ENCODE measurements around the gene AICDA.
"Not testable (repeated sequence)": the region's sequence is repeated elsewhere in the genome, so short reads cannot be mapped to it uniquely, and the experiment has no call there.

Gene AICDA

DNA sequence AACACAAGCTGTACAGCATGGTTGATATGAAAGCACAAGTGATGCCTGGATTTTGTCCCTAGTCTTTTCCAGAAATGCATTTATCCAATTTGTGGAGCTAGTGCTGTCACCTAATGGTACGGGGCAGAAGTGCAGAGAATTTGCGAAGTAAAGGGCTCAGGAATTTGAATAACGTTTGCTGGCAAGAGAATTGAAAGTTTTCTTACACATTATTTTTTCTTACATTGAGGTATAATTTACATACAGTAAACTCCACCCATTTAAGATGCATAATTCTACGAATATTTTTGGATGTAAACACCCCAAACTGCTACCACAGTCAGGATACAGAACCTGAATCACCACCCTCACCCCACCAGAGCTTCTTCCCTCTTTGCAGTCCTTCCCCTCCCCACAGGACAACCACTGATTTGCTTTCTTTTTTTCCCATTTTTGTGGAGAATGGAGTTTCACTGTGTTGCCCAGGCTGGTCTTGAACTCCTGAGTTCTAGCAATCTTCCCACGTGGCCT is 3.5 kb downstream of the AICDA start:
- DNase-seq = peak; percentile 30

DNA sequence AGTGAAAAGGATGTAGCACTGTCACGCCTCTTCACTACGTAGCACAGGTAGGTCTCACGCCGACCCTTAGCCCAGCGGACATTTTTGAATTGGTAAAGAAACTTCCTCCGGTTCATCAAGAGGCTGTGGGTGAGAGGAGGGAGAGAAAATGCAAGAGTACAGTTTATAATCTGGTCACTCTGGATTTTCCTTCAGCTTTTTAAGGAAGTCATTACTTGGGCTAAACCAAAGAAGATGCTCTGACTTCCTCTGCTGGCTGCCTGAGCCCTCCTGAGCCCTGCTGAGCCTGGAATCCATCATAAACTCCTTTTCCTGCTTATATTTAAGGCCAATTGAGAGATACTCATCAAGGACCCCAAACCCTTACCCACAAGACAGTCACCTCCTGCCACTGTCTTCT is 5.8 kb downstream of the AICDA start:
- no peak for DNase-seq

GRCh38 chr12:8605057-8605456 is 7.6 kb downstream of the AICDA start:
- DNase-seq = no peak

DNA sequence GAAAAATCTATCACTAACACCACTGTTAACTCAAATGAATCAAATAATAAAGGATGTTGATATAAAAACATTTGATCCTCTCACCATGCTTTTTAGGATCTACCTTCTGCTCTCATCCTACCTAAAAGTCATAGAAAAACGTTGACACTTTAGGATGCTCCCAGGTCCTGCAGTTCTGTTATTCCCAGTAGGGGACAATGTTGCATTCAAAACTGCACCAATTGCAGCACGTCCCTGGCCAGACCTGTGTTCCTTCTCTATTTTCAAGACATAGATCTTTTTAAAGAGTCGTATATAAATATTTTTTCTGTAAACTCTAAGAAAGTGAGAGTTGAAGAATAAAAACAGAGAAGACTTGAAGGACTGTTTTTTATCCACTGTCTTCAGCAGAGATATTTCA is 8.8 kb downstream of the AICDA start:
- DNase-seq = no peak

GRCh38 chr12:8603286-8603685 is 9.4 kb downstream of the AICDA start:
- DNase-seq = no peak

DNA sequence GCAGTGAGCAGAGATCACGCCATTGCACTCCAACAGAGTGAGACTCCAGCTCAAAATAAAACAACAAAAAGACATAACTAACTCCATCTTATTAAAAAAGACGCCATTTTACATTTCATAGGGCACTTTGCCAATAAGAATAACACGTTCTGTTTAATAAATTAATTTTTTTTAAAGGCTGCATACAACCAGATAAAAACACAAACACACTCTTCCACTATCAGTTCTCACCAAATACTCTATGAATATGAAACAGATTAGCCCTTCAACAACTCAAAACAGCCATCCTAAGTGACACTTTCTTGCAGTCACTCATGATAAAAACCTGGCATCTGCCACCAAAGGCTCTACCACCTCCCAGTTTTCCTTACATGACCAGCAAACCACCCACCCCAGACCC is 16.1 kb downstream of the AICDA start:
- DNase-seq = no peak

- no peak for DNase-seq
Observed at GRCh38 chr12:8594072-8594471, 18.6 kb downstream of the AICDA start.

DNA sequence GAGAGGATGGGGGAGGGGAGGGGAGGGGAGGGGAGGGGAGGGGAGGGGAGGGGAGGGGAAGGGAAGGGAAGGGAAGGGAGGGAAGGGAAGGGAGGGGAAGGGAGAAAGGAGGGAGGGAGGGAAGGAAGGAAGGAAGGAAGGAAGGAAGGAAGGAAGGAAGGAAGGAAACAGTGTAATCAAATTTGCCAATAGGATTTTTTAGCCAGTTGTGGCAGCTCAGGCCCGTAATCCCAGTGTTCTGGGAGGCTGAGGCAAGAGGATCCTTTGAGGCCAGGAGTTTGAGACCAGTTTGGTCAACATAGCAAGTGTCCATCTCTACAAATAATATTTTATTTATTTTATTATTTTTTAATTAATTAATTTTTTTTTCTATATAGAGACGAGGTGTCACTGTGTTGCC is 19.4 kb downstream of the AICDA start:
- no peak for DNase-seq

DNA sequence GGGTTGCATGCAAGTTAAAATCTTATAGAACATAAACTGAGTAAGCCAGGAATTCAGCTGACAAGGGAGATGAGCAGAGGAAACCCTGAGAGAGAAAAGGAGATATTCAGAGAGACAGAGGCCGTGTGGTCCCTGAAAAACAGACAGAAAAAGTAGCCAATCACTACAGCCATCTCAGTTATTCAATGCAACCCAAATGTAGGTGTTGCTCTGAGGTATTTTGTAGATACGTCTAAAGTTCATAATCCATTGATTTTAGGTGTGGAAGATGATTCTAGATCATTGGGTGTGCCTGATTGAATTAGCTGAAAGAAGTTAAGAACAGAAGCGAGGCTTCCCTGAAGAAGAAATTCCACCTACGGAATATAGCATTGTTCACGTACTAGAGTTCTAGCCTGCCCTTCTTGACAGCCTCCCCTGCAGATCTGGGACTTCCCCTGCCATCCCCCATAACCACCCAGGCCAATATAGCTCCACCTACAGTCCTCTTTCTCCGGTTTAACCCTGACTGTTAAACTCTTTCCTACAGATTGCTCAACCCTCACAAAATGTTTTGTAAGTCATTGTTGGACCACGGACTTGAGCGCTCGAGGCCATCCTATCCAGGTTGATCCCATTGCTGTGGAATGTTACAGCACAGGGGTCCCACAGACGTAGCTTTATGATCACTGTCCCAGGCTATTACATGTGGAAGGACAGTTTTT is 21.7 kb downstream of the AICDA start:
- no peak for DNase-seq

GRCh38 chr12:8589679-8590078 is 23.0 kb downstream of the AICDA start:
- no peak for DNase-seq

DNA sequence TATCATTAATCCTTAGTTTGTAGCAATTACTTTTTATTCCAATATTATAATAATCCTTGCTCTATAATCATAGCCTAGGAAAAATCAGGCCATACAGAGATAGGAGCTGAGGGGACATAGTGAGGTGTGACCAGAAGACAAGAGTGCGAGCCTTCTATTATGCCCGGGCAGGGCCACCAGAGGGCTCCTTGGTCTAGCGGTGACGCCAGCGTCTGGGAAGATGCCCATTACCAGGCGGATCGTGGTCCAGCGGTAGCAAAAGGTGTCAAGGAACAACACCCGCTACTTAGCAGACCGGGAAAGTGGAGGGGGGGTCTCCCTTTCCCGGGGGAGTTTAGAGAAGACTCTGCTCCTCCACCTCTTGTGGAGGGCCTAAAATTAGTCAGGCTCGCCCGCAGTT is 28.2 kb downstream of the AICDA start:
- not testable (repeated sequence) for DNase-seq

DNA sequence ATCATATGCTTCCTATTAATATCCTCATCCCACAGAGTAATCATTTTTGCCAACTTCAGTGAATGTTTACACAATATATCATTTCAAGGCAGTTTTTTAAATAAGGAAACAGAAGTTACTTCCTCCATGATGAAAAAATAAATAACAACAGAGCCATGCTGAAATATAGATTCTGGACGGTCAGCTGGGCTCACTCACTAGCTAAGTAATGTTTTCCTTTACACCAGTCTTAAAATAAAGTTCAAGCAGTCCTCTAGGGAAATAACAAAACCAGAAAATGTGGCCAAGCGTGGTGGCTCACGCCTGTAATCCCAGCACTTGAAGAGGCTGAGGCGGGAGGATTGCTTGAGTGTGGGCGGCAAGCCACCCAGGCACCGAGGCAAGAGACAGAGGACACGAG is 28.7 kb downstream of the AICDA start:
- DNase-seq = no peak

- no peak for DNase-seq
Observed at GRCh38 chr12:8581098-8581784, 31.4 kb downstream of the AICDA start.

DNA sequence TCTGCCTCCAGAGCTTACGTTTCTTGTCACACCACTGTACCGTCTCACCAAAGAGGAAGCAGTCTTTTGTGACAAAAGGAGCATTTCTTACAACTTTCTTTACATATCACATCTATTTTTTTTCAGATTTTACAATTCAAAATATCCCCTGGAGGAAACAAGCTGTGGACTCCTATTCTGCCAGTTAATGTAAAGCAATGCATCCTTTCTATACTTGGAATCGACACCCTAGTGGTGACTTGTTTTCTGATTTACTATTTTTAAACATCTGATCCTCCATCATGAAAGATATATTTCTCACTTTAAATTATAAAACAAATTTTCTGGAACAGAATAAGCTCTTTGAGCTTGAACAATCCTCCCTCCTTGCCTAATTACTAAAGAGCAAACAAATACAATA is 34.8 kb downstream of the AICDA start:
- DNase-seq = no peak

GRCh38 chr12:8572507-8572906 is 40.2 kb downstream of the AICDA start:
- no peak for DNase-seq

DNA sequence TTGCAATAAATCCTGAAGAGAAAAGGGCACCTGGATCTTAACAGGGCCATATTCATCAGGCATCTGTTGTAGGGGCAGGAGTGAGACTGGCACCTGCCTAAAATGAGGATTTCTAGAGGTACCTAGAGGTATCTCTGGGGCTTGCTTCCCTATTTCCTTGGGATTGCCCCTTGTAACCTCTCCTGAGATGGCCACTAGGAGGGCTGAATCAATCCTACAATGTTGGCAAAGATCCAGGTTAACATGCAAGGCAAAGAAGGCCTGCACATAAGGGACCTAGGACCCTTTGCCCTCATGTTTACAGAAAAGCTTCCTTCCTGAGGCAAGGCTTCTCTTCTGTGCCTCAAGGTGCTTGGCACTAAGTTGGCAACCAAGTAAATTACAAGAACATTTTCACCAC is 46.1 kb downstream of the AICDA start:
- no peak for DNase-seq

DNA sequence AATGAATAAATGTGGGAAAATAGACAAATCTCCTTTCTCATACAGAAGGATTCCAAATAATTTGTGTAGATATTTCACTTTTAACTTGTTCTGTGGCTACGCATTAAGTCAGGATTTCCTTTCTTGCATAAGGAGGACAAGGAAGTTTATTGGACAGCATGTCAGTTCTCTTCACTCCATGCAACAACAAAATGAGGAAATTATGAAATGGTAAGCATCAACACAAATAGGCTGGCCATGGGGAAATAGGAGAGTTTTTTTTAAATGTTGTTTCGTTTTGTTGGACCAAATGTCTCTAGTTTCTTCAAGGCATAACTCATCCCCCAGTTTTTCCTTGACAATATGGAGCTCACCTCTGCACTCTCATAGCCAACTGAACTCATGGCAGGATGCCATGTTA is 46.6 kb downstream of the AICDA start:
- DNase-seq = not testable (repeated sequence)

DNA sequence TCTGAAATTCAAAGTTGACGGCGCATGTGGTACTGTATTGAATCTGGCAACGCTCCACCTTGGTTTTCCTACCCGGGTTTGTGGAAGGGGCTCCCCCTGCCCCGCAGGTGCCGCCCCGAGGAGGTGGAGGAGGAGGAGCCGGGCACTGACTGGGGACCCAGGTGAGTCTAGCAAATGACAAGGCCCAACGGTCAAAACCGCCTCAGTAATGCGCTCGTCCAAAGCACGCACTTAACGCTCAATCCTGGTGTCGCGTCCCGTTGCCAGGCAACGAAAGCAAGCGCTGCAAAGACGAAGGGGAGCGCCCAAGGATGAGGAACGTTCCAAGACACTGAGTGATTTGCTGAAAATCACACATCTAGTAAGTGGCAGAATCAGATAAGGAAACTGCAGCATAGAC is 48.0 kb downstream of the AICDA start:
- DNase-seq = no peak

GRCh38 chr12:8563356-8563755 is 49.3 kb downstream of the AICDA start:
- DNase-seq = no peak

- DNase-seq = no peak
Observed at GRCh38 chr12:8562310-8562709, 50.3 kb downstream of the AICDA start.

GRCh38 chr12:8561011-8561410 is 51.6 kb downstream of the AICDA start:
- DNase-seq = no peak

DNA sequence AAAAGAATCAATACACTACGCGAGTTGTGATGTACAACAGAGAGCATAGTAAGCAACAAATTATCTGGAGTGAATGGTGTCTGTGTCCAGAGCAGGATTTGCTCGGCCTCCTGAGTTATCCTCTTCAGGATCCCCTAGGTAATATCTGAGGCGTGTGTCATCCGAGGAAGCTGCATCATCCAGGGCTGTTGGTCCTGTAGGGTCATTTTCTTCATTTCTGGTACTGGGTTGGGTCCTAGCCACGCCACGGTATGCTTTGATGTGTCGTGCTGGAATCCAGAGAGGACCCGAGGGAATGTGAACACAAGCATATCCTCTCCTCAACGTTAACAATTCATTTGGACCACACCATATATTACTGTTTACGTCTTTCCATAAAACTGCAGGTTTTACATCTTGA is 53.0 kb downstream of the AICDA start:
- no peak for DNase-seq

- no peak for DNase-seq
Observed at GRCh38 chr12:8556531-8557097, 56.0 kb downstream of the AICDA start.

GRCh38 chr12:8554451-8555195 is 58.0 kb downstream of the AICDA start:
- DNase-seq = no peak

Measured in NCI-H345 (cell line).